ENCODE results near the gene CNTN6.

Gene CNTN6

DNA sequence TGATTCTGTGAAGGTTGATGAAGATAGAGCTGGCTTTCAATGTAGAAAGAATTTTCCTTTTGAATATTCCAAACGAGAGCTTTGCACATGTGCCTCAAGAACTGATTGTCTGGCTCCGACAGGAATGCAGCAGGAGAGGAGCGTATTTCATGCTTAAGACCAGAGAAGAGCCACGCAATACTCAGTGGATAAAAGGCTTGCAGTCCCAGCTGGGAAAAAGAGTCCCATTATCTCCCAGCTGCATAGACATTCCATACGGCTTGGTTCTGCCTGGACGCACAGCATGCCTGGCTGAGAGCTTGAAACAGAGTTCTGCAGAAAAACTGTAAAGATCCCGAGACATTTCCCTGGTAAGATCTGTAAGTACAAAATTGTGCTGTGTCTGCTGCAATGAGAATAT is at the start of gene CNTN6:
CNTN6 (plus strand) TSS at position 254 of the 400 bp plus-strand sequence. CDS start 54,985 bp downstream, outside the sequence.
- DNase-seq = no peak

DNA sequence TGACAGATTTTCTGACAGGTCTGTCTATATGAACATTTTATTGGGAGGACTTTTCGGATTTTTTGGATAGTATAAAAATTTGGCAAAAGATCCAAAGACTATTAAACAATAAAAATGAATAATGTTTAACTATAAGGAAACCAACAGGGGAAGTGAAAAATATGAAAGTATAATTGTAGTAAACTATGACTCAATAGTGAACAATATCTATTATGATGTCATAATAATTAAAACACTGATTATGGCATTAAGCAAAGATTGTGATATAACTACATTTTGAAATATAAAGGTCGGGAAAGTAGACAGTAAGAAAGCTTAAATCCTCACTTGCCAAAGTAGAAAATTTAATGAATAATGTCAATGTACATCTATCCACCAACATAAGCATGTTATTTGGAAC is 44.3 kb upstream of the CNTN6 start:
- DNase-seq = no peak

GRCh38 chr3:1055870-1056269 is 37.0 kb upstream of the CNTN6 start:
- no peak for DNase-seq

DNA sequence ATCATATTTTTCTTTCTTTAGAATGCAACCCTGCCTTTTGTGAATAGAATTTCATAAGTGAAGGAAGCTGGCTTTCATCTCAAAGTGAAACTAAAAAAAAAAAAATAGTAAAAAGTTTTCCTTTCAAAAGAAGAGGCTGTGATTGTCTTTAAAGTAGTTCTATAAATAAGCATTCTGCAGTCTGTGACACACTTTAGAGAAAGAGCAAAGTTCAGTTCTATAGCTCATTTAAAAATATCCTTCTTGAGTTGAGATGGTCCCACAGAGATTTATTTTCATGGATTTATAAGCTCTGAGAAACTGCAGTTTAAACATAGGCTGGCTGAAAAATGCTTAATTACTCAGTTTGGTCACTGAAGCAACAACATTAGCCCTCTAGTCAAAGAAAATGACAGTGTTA is 36.1 kb upstream of the CNTN6 start:
- no peak for DNase-seq

DNA sequence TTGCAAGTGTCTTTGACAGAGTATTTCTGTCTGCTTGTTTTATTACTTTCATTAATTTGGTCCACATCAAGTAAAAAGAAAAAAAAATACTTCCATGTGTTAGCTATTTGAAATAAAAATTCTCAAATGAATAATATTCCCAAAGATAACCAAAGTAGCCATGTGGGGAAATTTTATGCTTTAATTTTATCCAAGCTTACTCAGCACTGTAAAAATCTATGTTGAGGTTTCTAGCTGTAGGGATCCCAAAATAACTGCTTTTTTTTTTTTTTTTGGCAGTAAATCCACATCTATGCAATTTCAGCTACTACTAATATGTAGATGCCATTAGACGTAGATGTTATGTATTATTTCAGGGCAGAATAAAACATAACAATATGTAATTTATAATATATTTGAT is 35.4 kb upstream of the CNTN6 start:
- no peak for DNase-seq

- DNase-seq = no peak
These were observed 23.8 kb upstream of the CNTN6 start for GRCh38 chr3:1068985-1069384.

- DNase-seq = no peak
These were observed 20.8 kb upstream of the CNTN6 start for GRCh38 chr3:1072041-1072440.

- no peak for DNase-seq
These were observed 13.2 kb upstream of the CNTN6 start for GRCh38 chr3:1079662-1080061.

DNA sequence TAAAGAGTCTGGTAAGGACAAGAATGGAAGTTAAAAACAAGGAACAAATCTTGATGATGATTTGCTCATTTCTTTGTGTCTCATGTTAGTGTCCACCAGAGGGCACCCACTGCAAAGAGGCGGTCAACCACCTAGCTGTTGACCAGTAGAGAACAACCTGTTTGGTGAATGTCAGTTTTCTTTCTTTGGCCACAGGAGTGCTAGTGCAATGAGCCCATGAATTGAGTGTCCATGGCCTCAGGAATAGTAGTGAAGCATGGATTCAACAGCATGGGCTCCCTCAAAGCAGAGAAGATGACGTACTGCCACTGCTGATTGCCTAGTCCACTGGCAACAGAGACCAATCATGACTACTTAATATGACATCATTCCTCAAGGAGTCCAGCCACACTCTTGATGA is 10.7 kb upstream of the CNTN6 start:
- no peak for DNase-seq

GRCh38 chr3:1087066-1087560 is 5.7 kb upstream of the CNTN6 start:
- no peak for DNase-seq

DNA sequence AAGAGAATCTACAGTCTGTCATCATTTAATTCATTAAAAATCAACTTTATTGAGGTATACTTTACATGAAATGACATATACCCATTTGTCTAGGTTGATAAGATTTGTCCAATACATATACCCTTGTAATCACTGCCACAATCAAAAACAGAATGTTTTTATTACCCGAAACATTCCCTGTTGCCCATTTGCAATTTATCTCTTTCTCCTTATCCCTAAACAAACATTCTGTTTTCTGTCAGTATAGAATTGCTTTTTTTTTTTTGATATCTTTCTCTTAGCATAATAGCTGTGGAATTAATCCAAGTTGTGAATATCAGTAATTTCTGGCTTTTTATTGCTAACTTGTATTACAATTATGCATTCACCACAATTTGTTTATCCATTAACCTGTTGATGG is 4.3 kb upstream of the CNTN6 start:
- DNase-seq = no peak

GRCh38 chr3:1091286-1091685 is 1.5 kb upstream of the CNTN6 start:
- no peak for DNase-seq

GRCh38 chr3:1092061-1092460 is 763 bp upstream of the CNTN6 start:
- DNase-seq = no peak

DNA sequence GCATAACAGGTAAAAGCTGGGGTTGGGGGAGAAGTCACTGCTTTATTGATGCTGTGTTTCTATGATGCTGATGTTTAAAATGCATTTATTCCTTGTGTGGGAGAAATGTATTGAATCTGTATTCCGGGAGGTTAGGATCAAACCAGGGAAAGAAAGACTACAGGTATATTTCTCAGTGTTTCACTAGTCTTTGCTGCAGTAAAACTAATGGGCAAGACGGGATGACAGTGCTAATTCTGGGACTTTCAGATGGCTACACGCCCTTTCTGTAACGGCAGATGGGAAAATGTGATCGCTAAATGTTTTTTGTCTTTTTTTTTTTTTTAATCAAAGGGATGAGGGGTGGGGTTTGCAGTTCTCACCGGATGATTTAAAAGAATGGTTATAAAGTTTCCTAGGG is 393 bp downstream of the CNTN6 start:
- DNase-seq = no peak

DNA sequence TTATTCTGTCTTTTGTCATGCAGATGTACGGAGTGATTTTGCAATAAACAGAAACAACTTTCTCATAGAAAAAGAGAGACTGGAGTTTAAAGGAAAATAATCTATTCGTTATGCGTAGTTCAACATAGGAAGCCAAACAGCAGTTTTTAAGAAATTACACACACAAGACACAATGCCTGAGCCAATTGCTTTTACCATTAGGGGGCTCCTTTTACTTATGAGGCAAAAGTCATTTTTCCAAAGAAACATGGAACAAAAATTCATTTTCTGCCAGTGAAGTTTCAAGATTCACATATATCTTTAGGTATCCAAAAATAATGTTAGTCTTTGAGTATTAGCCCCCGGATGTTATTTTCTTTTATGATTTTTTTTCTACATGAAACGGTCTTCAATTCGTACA is 10.7 kb downstream of the CNTN6 start:
- DNase-seq = no peak

- DNase-seq = no peak
These were observed 25.1 kb downstream of the CNTN6 start for GRCh38 chr3:1117843-1118473.

DNA sequence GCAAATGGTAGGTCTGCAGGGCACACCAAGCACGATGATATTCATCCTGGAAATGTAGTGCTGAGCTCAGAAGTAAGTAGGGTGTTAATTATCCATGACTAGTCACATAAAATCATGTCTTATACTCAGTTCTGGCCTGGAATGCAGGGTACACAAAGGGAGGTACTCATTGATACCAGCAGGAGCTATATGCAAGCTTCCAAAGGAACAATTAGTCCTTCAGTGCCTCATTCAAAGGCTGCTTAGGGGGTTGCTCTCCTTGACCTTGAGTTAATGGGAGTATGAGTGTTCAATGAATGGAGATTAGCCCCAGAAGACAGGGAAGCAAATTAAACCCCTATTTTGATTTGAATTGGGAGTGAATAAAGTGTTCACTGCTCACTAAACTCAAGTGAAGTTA is 38.3 kb downstream of the CNTN6 start:
- DNase-seq = no peak

DNA sequence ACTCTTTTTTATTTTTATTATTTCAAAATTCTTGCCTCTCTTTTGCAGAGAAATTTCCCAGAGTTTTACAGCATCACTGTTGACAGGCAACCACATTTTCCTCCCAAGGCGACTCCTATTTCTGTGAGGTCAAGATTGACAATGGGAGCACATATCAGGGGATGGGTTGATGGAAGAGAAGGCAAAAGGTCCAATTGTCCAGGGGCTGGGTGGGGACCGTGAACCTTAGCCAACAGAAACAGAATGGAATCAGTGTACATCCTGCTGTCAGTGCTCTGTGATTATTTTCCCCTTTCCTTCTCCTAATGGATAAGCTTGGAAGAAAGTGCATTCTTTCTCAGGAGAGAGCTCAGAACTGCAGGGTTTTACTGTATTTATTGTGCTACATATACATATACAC is 42.4 kb downstream of the CNTN6 start:
- DNase-seq = no peak

DNA sequence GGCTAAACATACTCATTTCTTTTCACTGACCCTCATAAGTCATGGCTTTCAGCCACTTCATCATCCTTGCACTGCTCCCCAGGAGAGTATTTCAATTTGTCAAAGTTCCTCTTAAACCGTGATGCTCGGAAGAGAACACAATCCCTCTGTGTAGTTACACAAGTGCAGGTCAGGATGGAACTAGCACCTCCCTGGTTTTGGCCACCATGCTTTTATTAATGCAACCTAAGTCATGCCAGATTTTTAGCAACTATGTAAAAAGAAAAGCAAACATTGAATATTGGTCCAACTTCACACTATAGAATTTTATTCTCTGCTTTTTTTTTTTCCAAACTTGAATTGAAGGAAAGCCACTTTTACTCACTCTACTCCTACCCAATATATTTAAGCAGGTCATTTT is 45.2 kb downstream of the CNTN6 start:
- no peak for DNase-seq

- no peak for DNase-seq
These were observed 46.2 kb downstream of the CNTN6 start for GRCh38 chr3:1139071-1139470.

- no peak for DNase-seq
These were observed 54.5 kb downstream of the CNTN6 start for GRCh38 chr3:1147326-1147725.

DNA sequence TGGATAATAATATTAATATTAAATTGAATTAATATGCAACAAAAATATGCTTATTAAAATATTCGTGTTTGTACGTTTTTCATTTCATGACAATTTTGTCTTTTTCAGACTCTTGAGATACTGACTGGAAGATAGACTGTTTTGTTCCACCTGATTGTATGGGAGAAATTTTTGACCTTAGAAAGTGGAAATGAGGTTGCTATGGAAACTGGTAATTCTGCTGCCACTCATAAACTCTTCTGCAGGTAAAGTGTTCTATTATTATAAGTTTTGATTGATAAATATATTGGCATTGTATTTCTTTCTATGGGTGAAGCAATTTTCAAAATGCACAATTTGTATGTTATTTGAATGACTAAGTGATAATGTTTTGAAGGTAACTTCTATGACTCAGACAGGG is 55.0 kb downstream of the CNTN6 start:
- no peak for DNase-seq

DNA sequence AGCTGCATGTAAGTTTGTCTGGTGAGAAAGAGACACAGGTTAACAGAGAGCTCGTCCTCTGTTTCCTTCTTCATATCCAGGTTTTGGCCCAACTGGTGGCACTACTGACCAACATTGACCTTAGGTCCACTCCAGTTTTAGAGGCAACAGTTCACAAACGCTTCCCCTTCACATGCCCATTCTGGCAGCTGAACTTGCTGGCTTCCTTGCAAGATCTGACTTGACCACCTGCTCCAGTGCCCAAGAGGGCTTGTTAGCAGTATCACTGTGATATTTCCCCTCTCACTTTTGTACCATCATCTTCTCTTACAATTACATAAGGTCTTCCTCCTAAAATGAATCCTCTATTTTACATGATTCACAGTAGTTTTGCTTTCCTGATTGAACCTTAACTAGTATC is 71.3 kb downstream of the CNTN6 start:
- no peak for DNase-seq

DNA sequence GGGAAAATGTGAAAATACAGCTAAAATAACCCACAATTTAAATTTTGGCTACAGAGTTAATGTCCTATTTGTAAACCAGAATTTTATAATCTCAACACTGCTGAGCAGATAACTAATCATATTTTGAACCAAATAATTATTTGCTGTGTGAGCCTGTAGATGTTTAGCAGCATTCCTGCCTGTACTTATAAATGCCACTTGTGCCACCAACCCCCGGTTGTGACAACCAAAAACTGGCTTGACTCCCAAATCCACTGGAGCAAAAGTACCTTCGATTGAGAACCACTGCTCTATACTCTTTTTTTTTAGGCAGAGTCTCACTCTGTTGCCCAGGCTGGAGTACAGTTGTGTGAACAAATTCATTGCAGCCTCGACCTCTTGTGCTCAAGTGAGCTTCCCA is 78.5 kb downstream of the CNTN6 start:
- DNase-seq = no peak

DNA sequence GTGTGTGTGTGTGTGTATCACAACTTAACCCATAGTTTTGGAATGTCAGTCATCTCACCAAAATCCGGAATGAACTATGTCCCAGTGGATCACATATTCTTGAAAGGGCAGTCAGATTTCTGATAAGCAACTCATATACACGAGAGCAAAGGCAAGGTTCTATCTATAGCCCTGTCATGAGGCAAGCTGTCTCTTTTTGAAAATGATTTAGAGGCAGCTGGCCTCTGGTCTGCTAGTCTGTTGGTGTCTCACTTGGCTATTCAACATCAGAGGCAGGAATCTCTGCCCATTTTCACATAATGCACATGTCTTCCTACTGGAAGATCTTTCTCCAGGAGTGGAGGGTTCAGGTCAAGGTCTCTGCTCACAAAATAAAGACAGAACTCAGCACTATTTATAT is 79.8 kb downstream of the CNTN6 start:
- DNase-seq = no peak

DNA sequence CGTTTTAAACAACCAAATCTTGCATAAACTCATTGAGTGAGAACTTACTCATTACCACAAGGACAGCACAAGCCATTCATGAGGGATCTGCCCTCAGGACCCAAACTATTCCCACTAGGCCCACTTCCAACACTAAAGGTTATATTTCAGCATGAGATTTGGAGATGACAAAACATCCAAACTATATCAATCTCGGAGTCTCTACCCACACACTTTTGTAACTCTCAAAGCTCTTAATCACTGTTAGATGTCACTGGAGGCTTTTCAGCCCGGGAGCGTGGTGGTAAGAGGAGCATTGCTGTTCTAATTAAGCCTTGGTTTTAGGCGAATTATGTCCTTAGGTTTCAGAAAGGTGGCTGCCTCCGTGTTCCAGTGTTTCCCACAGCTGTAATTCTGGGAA is 86.3 kb downstream of the CNTN6 start:
- DNase-seq = no peak

Measured in CD4-positive, alpha-beta T cell treated with Interferon gamma for 1 hour (primary cell).